ENCODE results near the gene PPP3R1. TPM values are rescaled to one million over a fixed set of nuclear protein-coding genes. Genes with fewer than 3 reads are reported as not detected.

PPP3R1 gene
- total and polyA plus RNA-seq, 10 of the 15 experiments (the other 5 are each of a cell fraction or from before 2014, with no cell fraction given) = 1.5 to 61.0 (median 15.8) TPM

DNA sequence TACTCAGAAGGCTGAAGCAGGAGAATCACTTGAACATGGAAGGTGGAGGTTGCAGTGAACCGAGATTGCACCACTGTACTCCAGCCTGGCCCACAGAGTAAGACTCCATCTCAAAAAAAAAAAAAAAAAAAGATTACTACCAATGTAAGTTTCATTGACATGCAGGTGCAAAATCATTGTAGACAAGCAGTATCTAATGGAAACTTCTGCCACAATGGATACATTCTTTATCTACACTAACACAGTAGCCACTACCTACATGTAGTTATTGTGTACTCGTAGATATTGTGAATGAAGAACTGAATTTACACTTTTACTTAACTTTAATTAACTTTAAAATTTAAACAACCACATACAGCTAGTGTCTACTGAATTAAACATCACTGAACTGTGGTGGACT, 10.6 kb downstream of the PPP3R1 start:
- RAD21 ChIA-PET (ENCODE audit: unreplicated experiment) = interaction anchor here (0.5 to 0.7 kb wide), 2 partner anchors 215 to 1811 kb away, joined by 3 read pairs; no protein-coding TSS in a partner anchor
- FAIRE-seq = no peak
- peaks cover 5% of the 10 kb centered on the region for H3K4me1 ChIP-seq (ENCODE audit: control insufficient read depth, insufficient read depth, low read length)

More for the DNA sequence above, 10.6 kb downstream of the PPP3R1 start:
- CTCF ChIA-PET = no interaction called here
- Histone ChIP-seq H3K27me3 (replicated peaks in 1 of 2; ENCODE audit: control insufficient read depth in 2 of 2, insufficient read depth in 2 of 2, low read length in 1 of 2) (no peaks in the 10 kb centered on the region), H3K36me3 (ENCODE audit: control insufficient read depth in 2 of 2, insufficient read depth in 2 of 2, low read length in 1 of 2) (peaks cover 0 to 14% of the 10 kb centered on the region in 2 experiments; a peak in 2 of 4 replicates), H3K79me2 (ENCODE audit: control insufficient read depth, insufficient read depth, low read length) (peaks cover 100% of the 10 kb centered on the region), H3K9me3 (replicated peaks; ENCODE audit: control insufficient read depth, insufficient read depth, low read length) (no peaks in the 10 kb centered on the region; the same call in 1 of the 3 replicates), H2AFZ (ENCODE audit: control insufficient read depth, low read depth, low read length) (no peak overlapping the region), H3K4me2 (ENCODE audit: control insufficient read depth, insufficient read depth) (no peak overlapping the region), H3K27ac (ENCODE audit: control insufficient read depth, insufficient read depth) (no peak overlapping the region), H3K4me3 (no peak overlapping the region), H3K9ac (ENCODE audit: control insufficient read depth, insufficient read depth, low read length) (no peak overlapping the region), H4K20me1 (ENCODE audit: control insufficient read depth, insufficient read depth) (no peaks in the 10 kb centered on the region; the same call in none of the 2 replicates)
- intact Hi-C loops (cut with micrococcal nuclease; ENCODE audit: unreplicated experiment) (no loop called here), in situ Hi-C loops (cut with MboI) (no loop called here)
- DNase-seq (ENCODE audit: low read depth, low spot score) (no peak), ATAC-seq (no peak)
- SMC1A ChIA-PET (ENCODE audit: uncharacterized antibody, unreplicated experiment) = interaction anchor here (0.7 to 1.0 kb wide), 2 partner anchors 225 to 665 kb away, joined by 3 read pairs; partner anchors contain the start of gene FBXO48
- no TSS peak for BruUV-seq (replicated peaks)
- WGBS (ENCODE audit: insufficient coverage, insufficient replicate concordance, low lambda C conversion rate, missing lambda C conversion rate) = 69% methylated on average over 2 of the region's 2 CpGs
- no peak for TF ChIP-seq ZSCAN29 (IDR thresholded peaks at IDR 0.05)
- TF ChIP-seq, protein P1, sequence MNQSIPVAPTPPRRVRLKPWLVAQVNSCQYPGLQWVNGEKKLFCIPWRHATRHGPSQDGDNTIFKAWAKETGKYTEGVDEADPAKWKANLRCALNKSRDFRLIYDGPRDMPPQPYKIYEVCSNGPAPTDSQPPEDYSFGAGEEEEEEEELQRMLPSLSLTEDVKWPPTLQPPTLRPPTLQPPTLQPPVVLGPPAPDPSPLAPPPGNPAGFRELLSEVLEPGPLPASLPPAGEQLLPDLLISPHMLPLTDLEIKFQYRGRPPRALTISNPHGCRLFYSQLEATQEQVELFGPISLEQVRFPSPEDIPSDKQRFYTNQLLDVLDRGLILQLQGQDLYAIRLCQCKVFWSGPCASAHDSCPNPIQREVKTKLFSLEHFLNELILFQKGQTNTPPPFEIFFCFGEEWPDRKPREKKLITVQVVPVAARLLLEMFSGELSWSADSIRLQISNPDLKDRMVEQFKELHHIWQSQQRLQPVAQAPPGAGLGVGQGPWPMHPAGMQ (IDR thresholded peaks at IDR 0.05; ENCODE audit: borderline replicate concordance) = no peak
- TF ChIP-seq SIX5 (IDR thresholded peaks at IDR 0.05; ENCODE audit: low read depth, low read length, severe bottlenecking) = no peak
- TF ChIP-seq, protein P2, sequence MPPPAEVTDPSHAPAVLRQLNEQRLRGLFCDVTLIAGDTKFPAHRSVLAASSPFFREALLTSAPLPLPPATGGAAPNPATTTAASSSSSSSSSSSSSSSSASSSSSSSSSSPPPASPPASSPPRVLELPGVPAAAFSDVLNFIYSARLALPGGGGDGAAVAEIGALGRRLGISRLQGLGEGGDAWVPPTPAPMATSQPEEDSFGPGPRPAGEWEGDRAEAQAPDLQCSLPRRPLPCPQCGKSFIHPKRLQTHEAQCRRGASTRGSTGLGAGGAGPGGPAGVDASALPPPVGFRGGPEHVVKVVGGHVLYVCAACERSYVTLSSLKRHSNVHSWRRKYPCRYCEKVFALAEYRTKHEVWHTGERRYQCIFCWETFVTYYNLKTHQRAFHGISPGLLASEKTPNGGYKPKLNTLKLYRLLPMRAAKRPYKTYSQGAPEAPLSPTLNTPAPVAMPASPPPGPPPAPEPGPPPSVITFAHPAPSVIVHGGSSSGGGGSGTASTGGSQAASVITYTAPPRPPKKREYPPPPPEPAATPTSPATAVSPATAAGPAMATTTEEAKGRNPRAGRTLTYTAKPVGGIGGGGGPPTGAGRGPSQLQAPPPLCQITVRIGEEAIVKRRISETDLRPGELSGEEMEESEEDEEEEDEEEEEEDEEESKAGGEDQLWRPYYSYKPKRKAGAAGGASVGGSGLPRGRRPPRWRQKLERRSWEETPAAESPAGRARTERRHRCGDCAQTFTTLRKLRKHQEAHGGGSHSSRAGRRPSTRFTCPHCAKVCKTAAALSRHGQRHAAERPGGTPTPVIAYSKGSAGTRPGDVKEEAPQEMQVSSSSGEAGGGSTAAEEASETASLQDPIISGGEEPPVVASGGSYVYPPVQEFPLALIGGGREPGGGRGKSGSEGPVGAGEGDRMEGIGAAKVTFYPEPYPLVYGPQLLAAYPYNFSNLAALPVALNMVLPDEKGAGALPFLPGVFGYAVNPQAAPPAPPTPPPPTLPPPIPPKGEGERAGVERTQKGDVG (CRISPR knock-in tag; IDR thresholded peaks at IDR 0.05) = no peak
- TF ChIP-seq ETV6 (conservative IDR thresholded peaks at IDR 0.05 in 1 of 2, IDR thresholded peaks at IDR 0.05 in 1 of 2; ENCODE audit: borderline replicate concordance in 1 of 2, low read depth in 1 of 2) = no peak
- no peak for TF ChIP-seq E2F4 (IDR thresholded peaks at IDR 0.05; ENCODE audit: low read depth, low read length)
- POLR2A ChIA-PET = no interaction called here

Measured in GM12878 (cell line).